Right ventricle myocardium superior (tissue), 1 donor: ENCODE data around the gene IL31RA. TPM values are rescaled to one million over a fixed set of nuclear protein-coding genes. Genes with fewer than 3 reads are reported as not detected.
"Not testable (repeated sequence)": the region's sequence is repeated elsewhere in the genome, so short reads cannot be mapped to it uniquely, and the experiment has no call there.

Source experiments
- ATAC-seq: fragments of 200-7000 bp; cut with Tn5 transposase; one replicate; pipeline ENCODE4 v1.9.1; 2020; ENCODE audit warnings: mild to moderate bottlenecking; ENCODE audit not compliant: poor library complexity
- DNase-seq: peaks from one replicate; pipeline ENCODE4 v3.0.0-alpha.2; 2020
- intact Hi-C: fragments of 100-400 bp; cut with DNase I; formaldehyde crosslinking; loops from one replicate; pipeline ENCODE4 v1.11.2; 2022
- long read RNA-seq: library from polyadenylated mRNA; unstranded; transcript quantifications from one replicate; pipeline ENCODE4 v2.0.0, GENCODE V29; 2021
- total RNA-seq: library from RNA; stranded (reverse); fragmentation: NEBNext Ultra II Directional; extraction: Animal tissue kit (Norgen Biotek cat#: 25700); gene quantifications from one replicate; pipeline ENCODE4 v1.2.1, GENCODE V29; 2021
- donor health status: DM: no; HTN: yes; CAD: no; lungs with severe emphysema.

Gene IL31RA
- total RNA-seq = not detected
- long read RNA-seq = 0 reads

DNA sequence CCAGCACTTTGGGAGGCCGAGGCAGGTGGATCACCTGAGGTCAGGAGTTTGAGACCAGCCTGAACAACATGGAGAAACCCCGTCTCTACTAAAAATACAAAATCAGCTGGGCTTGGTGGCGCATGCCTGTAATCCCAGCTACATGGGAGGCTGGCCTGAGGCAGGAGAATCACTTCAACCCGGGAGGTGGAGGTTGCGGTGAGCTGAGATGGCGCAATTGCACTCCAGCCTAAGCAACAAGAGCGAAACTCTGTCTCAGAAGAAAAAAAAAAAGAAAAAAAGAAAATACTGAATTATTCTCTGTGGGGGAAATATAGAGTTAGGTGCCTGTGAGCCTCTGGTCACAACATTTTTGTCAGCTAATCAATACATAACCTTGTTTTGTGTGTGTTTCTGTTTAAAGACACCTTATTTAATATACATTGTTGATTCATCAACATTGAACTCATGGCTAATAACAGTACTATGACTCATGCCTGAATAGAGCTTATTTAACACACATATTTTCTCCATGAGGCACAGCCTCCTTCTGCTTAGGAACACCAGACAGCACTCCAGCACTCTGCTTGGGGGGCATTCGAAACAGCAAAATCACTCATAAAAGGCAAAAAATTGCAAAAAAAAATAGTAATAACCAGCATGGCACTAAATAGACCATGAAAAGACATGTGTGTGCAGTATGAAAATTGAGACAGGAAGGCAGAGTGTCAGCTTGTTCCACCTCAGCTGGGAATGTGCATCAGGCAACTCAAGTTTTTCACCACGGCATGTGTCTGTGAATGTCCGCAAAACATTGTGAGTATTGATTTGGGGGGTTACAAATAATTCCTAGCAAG lies at the start of gene IL31RA:
Gene IL31RA, plus strand, starts transcription at position 519 of the 836 bp plus-strand sequence. Its CDS starts 214 bp downstream, at position 733.
- no peak for DNase-seq
- intact Hi-C loops = no loop called here
- no peak for ATAC-seq

DNA sequence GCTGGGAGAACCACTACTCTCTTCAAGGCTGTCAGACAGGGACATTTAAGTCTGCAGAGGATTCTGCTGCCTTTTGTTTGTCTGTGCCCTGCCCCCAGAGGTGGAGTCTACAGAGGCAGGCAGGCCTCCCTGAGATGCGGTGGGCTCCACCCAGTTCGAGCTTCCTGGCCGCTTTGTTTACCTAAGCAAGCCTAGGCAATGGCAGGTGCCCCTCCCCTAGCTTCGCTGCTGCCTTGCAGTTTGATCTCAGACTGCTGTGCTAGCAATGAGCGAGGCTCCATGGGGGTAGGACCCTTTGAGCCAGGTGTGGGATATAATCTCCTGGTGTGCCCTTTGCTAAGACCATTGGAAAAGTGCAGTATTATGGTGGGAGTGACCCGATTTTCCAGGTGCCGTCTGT lies 42.3 kb upstream of the IL31RA start:
- ATAC-seq, intact Hi-C loops: not testable (repeated sequence)

DNA sequence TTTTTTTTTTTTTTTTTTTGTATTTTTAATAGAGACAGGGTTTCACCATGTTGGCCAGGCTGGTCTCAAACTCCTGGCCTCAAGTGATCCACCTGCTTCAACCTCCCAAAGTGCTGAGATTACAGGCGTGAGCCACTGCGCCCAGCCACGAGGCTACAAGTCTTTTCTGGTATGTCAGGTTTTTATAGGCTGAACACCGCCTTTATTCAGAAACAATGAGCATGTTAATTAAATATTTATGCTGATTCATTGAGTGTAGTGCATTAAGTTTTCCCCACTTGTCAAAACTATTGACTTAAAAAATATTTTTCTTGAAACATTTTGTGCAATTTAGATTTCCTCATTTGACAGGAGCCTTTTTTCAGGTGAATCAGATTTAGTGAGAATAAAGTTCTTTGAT lies 35.2 kb upstream of the IL31RA start:
- DNase-seq, ATAC-seq, intact Hi-C loops: not testable (repeated sequence)

More for the DNA sequence above, 42.3 kb upstream of the IL31RA start:
- DNase-seq = not testable (repeated sequence)

DNA sequence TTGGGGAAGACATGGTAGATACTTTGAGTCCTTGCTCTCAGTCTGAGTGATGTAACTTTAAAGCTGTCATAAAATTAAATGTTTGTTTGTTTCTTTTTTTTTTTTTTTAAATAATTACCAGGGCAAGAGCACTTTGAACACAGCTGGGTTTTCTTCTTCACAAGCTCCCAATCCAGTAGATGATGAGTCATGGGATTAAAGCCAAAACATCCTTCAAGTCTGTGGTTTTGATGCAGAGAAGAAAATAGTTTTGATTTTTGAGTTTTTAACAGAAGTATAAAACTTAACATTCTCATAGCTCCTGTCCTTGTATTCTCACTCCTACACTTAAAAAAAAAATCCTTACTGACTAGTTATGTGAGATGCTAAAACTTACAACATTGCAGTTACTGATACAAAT lies 34.8 kb upstream of the IL31RA start:
- no peak for DNase-seq
- intact Hi-C loops = no loop called here

GRCh38 chr5:55817030-55817429 lies 34.1 kb upstream of the IL31RA start:
- DNase-seq (no peak), ATAC-seq (no peak)
- intact Hi-C loops = no loop called here

More for the DNA sequence above, 34.8 kb upstream of the IL31RA start:
- no peak for ATAC-seq

DNA sequence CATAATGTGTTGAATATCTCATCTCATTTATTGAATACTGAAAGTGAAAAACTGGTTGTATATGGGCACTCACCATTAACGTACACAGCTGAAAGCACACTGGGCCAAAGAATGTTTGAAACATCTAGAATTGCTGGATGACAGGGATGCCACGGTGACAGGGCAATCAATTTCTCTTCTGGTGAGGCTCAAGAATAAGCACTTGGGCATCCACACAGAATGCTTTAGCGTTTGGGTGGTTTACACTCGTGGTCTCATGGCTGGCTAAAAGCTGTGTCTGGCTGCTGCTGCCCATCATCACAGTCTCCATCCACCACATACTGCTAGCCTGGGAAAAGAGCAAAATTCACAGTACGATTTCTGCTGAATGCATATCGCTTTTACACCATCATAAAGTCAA lies 30.7 kb upstream of the IL31RA start:
- ATAC-seq = no peak
- no peak for DNase-seq
- intact Hi-C loops = no loop called here

- intact Hi-C loops = no loop called here
- ATAC-seq (peak; percentile 69), DNase-seq (peak; percentile 40)
These were observed 29.2 kb upstream of the IL31RA start for GRCh38 chr5:55821731-55822512.

DNA sequence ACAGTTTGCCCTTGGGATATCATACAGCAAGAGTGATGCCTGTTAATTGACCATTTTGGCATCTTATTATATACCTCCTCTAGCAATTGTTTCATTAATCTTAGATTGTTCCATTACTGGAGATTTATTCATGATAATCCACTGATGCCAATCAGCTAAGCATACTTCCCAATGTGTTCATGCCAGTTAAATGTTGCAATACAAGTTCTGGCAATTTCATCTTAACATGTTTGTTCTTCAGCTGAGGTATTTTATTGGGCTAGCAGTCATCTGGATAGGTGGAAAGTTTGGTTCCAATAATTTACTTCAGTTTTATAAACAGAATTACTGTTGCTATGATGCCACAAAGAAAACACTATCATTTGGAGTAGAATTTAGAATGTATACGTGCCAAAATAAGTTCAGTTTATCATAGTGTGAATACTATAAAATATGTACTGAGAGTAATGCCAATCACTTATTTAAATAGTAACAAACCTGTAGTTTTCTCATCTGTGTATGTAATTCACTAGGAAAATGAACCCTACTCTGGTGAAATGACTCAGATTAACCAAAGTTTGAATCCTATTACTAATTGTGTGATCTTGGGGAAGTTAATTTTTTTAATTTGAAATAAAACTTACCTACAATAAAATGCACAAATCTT lies 27.9 kb upstream of the IL31RA start:
- ATAC-seq (no peak), DNase-seq (no peak)
- intact Hi-C loops = no loop called here

DNA sequence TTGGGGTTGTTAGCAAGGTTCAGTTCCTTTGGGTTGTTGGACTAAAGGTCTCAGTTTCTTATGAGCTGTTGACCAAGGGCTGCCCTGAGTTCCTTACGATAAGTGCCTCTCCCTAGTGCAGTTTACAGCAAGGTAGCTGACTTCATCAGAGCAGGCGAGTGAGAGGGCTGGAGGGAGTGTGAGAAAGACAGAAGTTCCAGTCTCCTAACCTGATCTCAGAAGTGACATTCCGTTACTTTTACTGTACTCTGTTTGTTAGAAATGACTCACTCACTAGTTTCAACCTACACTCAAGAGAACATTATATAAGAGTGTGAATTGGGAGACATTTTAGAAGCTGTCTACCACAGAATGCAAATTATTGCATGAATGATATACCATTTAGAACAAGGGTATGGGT lies 21.2 kb upstream of the IL31RA start:
- DNase-seq = no peak
- no peak for ATAC-seq
- intact Hi-C loops = no loop called here

DNA sequence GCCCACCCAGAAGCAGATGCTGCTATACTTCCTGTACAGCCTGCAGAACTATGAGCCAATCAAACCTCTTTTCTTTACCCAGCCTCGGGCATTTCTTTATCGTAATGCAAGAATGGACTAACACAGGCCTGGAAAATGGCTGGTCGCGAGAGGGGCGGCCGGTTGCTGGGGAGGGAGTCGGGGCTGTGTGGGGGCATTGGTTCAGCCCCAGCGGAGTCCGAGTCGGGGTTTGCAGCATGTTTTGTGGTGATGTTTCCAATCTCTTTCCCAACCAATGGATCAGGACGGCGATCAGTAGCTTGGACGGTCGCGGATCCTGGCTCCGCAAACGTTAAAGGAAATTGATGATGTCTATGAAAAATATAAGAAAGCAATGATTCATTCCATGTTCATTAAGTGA lies 18.7 kb upstream of the IL31RA start:
- intact Hi-C loops = no loop called here
- DNase-seq = no peak
- no peak for ATAC-seq

DNA sequence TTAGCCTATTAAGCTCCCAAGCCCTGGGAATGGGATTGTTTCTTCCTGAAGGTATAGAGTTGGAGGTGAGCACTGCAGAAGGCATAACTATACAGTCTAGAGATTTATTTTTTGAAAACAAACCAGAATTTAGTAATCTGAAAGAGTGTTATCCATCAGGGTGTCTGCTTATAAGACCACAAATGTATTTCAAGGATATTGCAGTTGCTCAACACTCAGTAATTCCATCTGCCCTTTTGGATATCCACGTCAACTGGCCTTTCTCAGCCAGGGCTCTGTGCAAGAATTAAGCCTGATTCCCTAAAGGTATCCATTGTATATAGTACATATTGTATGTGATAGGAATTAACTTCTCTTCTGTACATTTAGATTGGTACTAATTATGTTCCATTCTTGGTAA lies 15.0 kb upstream of the IL31RA start:
- ATAC-seq (no peak), DNase-seq (no peak)
- intact Hi-C loops = no loop called here

DNA sequence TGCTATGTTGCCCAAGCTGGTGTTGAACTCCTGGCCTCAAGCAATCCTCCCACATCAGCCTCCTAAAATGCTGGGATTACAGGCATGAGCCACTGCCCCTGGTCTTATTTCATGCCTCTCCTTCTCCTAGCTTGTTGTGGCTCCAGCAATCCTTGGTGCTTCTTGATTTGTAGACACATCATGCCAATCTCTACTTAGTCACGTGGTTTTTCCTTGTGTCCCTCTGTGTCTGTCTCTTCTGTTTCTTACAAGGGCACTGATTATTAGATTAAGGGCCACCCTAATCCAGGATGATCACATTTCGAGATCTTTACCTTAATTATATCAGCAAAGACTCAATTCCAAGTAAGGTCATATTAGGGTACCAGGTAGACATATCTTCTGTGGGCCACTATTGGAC lies 9.2 kb upstream of the IL31RA start:
- no peak for ATAC-seq
- intact Hi-C loops = no loop called here
- no peak for DNase-seq

DNA sequence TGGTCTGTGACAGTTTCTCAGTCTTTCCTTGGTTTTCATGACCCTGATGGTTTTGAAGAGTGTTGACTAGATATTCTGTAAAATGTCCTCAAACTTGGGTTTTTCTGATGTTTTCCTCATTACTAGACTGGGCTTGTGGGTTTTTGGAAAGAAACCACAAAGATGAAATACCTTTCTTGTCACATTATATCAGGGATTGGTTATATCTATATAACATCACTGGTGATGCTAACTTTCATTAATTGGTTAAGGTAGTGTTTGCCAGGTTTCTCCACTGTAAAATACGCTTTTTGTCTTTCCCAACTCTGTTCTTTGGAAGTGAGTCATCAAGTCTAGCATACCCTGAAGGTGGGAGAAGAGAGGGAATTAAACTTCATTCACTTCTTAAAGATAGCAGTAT lies 3.3 kb upstream of the IL31RA start:
- no peak for DNase-seq
- intact Hi-C loops = no loop called here
- no peak for ATAC-seq

DNA sequence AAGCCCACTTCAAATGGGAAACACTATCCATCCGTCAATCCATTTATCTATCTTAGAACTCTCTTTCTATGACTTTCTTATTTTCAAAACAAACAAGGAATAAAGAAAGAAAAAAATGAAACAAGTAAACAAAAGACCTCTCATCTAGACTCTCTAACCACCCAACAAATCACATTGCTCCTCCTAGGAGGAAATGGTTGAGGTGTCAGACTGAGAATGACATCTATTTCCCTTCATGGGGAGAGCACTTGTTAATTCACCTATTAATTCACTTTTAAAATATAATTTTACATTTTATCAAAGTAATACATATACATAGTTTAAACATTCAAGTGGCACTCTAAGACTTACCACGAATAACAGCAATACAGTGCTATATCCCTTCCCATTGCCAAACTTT lies 2.4 kb upstream of the IL31RA start:
- intact Hi-C loops = no loop called here
- no peak for DNase-seq
- ATAC-seq = no peak

DNA sequence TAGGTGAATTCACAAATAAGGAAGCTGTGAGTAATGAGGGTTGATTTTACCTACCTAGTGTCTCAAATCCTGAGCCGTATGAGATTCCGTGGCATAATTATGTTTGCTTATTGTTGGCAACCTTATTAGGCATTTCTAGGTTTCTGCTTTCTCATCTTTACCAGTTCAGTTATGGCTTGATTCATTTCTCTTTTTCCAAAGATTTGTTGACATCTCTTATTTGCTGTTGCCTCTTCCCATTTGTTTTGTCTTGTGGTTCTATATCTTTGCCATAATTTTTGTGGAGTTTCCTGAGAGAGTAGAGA lies 470 bp downstream of the IL31RA start:
- DNase-seq (no peak), ATAC-seq (no peak)
- intact Hi-C loops = no loop called here

DNA sequence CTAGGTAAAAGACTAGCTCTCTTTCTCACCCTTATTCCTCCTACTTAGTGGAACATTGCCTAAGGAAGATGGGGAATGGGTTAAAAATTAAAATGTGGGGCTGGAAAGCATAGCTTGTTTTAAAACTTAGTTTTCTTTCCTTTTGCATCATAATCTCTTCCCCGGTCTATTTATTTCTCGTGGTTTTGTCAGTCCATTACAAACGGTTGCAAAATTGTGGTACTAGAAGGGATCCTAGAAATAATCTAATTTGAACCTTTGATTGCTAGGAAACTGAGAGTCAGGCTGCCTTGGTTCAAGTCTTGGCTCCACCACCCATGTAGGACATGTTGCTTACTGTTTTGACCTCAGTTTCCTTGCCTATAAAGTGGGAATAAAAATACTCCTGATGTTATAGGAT lies 1.3 kb downstream of the IL31RA start:
- no peak for ATAC-seq
- no peak for DNase-seq
- intact Hi-C loops = no loop called here

DNA sequence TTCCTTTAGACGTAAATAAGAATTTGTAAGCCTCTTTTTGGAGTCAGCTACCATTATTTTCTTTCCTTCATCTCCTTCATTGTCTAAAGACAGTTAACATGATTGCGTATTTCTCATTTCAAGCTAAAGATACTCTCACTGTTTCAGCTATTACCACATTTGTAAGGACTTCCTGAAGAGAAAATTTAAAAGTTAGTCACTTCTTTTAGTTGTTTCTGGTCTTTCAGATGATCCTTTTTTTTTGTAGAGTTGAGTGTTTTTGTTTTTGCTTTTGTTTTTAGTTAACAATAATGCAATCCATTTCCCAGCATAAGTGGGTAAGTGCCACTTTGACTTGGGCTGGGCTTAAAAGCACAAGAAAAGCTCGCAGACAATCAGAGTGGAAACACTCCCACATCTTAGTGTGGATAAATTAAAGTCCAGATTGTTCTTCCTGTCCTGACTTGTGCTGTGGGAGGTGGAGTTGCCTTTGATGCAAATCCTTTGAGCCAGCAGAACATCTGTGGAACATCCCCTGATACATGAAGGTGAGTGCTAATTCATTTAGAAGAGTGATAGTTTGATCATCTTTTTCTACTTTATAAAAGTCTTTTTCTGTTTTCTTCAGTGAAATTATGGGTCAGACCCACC lies 2.0 kb downstream of the IL31RA start:
- no peak for ATAC-seq
- intact Hi-C loops = no loop called here

DNA sequence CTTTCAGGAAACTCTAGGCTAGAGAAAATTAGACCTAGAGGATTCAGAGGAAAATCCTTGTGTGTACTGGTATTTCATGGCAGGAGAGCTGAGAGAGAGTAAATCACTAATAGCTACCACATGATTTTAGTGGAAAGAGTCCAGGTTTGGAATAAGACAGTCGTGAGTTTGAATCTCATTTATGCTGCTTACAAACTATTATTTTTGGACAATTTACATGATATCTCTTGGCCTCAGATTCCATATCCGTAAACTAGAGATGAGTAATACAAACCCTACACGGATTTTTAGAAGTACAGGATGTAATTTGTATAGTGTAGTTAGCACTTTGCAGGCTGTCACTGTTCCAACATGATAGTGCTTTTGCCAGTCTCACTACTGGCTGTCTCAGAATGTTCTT lies 2.7 kb downstream of the IL31RA start:
- ATAC-seq (no peak), DNase-seq (no peak)
- intact Hi-C loops = no loop called here

More for the DNA sequence above, 2.0 kb downstream of the IL31RA start:
- no peak for DNase-seq

DNA sequence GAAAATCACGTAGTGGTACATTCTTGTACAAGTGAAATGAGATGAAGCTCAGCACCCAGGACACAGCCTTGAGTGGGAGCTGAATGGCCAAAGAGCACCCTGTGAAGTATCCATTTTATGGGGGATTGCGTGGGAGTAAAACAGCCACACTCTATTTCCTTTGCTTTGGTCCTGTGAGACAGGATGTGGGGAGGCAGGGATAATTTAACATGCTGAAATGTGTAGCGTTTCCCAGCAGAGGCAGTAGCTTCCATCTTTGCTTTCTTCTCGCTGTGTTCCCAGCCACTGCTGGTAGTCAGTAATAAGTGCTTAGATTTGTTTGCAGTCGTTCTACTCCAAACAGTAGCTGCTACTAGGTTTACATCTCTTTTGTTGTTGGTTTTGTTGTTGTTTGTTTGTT lies 4.4 kb downstream of the IL31RA start:
- no peak for ATAC-seq
- DNase-seq = no peak
- intact Hi-C loops = no loop called here
